Karpas-422 (cell line): Measurements from ENCODE around the gene RAP1GAP2. TPM values are rescaled to one million over a fixed set of nuclear protein-coding genes. Genes with fewer than 3 reads are reported as not detected.

Source experiments
- DNase-seq: peaks from one replicate; pipeline ENCODE4 v3.0.0-alpha.2; 2015
- H2AFZ ChIP-seq: fragments of 200-600 bp; sonication (generic); 2 replicates; pipeline ENCODE4 v1.6.1; 2014; ENCODE audit warnings: antibody characterized with exemption, low read length, mixed read lengths
- H3K27ac ChIP-seq: fragments of 200-600 bp; sonication (generic); 2 replicates; pipeline ENCODE4 v1.5.1; 2014; ENCODE audit warnings: mild to moderate bottlenecking, low read length, moderate library complexity
- H3K27me3 ChIP-seq: fragments of 200-600 bp; sonication (generic); 2 replicates; pipeline ENCODE4 v1.6.1; 2014; ENCODE audit warnings: low read length, mixed read lengths
- H3K36me3 ChIP-seq: fragments of 200-600 bp; sonication (generic); 2 replicates; pipeline ENCODE4 v1.6.1; 2014; ENCODE audit warnings: low read length, mixed read lengths; ENCODE audit not compliant: insufficient read depth
- H3K4me1 ChIP-seq: fragments of 200-600 bp; sonication (generic); 2 replicates; pipeline ENCODE4 v1.6.1; 2014; ENCODE audit warnings: mild to moderate bottlenecking, low read length, mixed read lengths
- H3K4me2 ChIP-seq: fragments of 200-600 bp; sonication (generic); 2 replicates; pipeline ENCODE4 v1.6.1; 2014; ENCODE audit warnings: low read length, low read depth, mild to moderate bottlenecking; ENCODE audit not compliant: poor library complexity, severe bottlenecking
- H3K4me3 ChIP-seq: fragments of 200-600 bp; sonication (generic); 2 replicates; pipeline ENCODE4 v1.5.1; 2014; ENCODE audit warnings: mild to moderate bottlenecking, antibody characterized with exemption, low read length, mixed read lengths
- H3K79me2 ChIP-seq: fragments of 200-600 bp; sonication (generic); 2 replicates; pipeline ENCODE4 v1.6.1; 2014; ENCODE audit warnings: mild to moderate bottlenecking, low read length, mixed read lengths
- H3K9ac ChIP-seq: fragments of 200-600 bp; sonication (generic); 2 replicates; pipeline ENCODE4 v1.6.0; 2014; ENCODE audit warnings: low read length
- H3K9me2 ChIP-seq: fragments of 200-600 bp; sonication (generic), shearing (Covaris generic); replicated peaks from 2 replicates; pipeline ENCODE4 v1.6.0; 2014; ENCODE audit warnings: mild to moderate bottlenecking, low read length, moderate library complexity; ENCODE audit not compliant: insufficient read depth
- H3K9me3 ChIP-seq: fragments of 300-700, 200-600 bp; sonication (generic); 2 replicates; pipeline ENCODE4 v1.6.1; 2014; ENCODE audit warnings: low read length, mixed read lengths
- H4K20me1 ChIP-seq: fragments of 200-600 bp; sonication (generic); 2 replicates; pipeline ENCODE4 v1.6.1; 2014; ENCODE audit warnings: mild to moderate bottlenecking, antibody characterized with exemption, low read length, low read depth; ENCODE audit not compliant: insufficient read depth
- total RNA-seq: library from RNA; depleted of rRNA; stranded (reverse); fragments of >200 nt; shearing (Covaris generic); gene quantifications from 2 replicates; pipeline ENCODE4 v1.2.3, GENCODE V29; 2014; ENCODE audit warnings: low replicate concordance

Gene RAP1GAP2
- total RNA-seq, 1 experiment from 2014 or later: 6.0 TPM

DNA sequence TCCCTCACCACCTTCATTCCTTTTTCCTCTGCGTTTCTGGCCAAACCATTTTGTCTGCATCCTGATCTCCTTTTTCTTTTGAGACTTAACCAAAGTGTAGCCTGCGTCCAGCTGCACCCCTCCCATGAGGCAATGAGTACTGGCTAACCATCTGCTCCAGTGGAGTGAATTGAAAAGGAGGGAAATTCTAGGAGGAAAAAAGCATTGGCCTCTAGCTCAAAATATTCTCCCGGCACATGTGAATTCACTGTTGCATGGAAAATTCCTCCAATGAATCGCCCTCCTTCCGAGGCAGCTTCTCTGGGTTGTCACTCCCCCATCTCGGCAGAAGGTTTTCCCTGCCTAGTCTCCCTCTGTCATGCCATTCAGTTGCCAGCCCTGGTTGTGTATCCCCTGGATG lies 5.6 kb downstream of the RAP1GAP2 start:
- no peaks in the 10 kb centered on the region for H3K9me2 ChIP-seq
- no peaks in the 10 kb centered on the region for H3K27me3 ChIP-seq
- no peaks in the 10 kb centered on the region for H3K4me1 ChIP-seq
- H3K9ac ChIP-seq: no peak overlapping the region
- H3K36me3 ChIP-seq: no peaks in the 10 kb centered on the region
- no peak overlapping the region for H2AFZ ChIP-seq
- no peak overlapping the region for H3K27ac ChIP-seq
- no peaks in the 10 kb centered on the region for H3K9me3 ChIP-seq
- H3K4me3 ChIP-seq: no peak overlapping the region
- H3K4me2 ChIP-seq: no peak overlapping the region
- no peaks in the 10 kb centered on the region for H3K79me2 ChIP-seq
- no peaks in the 10 kb centered on the region for H4K20me1 ChIP-seq
- no peak for DNase-seq

DNA sequence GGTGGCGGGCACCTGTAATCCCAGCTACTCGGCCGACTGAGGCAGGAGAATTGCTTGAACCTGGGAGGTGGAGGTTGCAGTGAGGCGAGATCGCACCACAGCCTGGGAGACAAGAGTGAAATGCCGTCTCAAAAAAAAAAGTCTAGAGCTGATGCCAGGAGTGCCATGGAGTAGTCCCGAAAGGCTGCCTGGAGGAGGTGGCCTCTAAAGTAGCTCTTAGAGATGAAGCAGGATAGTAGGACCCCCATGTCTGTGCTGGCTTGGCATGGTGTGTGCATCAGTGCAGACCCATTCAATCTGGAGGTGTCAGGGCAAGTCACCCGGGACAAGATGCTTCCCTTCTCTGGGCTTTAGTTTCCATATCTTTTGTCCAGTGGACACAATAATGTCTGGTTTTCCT lies 6.3 kb downstream of the RAP1GAP2 start:
- Histone ChIP-seq H3K4me2 (no peak overlapping the region), H3K9me2 (no peaks in the 10 kb centered on the region), H2AFZ (no peak overlapping the region), H3K4me3 (no peak overlapping the region), H3K79me2 (no peaks in the 10 kb centered on the region), H3K9me3 (no peaks in the 10 kb centered on the region), H3K27ac (no peak overlapping the region), H3K27me3 (no peaks in the 10 kb centered on the region), H3K36me3 (no peaks in the 10 kb centered on the region), H3K4me1 (no peaks in the 10 kb centered on the region), H3K9ac (no peak overlapping the region), H4K20me1 (no peaks in the 10 kb centered on the region)
- no peak for DNase-seq

DNA sequence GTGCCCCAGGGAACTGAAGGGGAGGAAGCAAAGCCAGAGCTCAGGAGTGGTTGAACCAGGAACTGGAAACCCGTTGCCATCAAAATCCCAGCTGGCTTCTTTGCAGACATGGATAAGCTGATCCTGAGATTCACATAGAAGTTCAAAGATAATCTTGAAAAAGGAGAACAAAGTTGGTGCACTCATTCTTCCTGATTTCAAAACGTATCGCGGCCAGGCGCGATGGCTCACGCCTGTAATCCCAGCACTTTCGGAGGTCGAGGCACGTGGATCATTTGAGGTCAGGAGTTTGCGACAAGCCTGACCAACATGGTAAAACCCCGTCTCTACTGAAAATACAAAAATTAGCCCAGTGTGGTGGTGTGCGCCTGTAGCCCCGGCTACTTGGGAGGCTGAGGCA lies 7.1 kb downstream of the RAP1GAP2 start:
- H3K4me1 ChIP-seq: no peaks in the 10 kb centered on the region
- no peaks in the 10 kb centered on the region for H3K9me3 ChIP-seq
- H3K4me2 ChIP-seq: no peak overlapping the region
- no peak overlapping the region for H3K27ac ChIP-seq
- no peaks in the 10 kb centered on the region for H3K27me3 ChIP-seq
- H3K79me2 ChIP-seq: no peaks in the 10 kb centered on the region
- DNase-seq: no peak
- no peak overlapping the region for H3K4me3 ChIP-seq
- no peak overlapping the region for H3K9ac ChIP-seq
- H2AFZ ChIP-seq: no peak overlapping the region
- H3K36me3 ChIP-seq: no peaks in the 10 kb centered on the region
- H3K9me2 ChIP-seq: no peaks in the 10 kb centered on the region
- no peaks in the 10 kb centered on the region for H4K20me1 ChIP-seq

DNA sequence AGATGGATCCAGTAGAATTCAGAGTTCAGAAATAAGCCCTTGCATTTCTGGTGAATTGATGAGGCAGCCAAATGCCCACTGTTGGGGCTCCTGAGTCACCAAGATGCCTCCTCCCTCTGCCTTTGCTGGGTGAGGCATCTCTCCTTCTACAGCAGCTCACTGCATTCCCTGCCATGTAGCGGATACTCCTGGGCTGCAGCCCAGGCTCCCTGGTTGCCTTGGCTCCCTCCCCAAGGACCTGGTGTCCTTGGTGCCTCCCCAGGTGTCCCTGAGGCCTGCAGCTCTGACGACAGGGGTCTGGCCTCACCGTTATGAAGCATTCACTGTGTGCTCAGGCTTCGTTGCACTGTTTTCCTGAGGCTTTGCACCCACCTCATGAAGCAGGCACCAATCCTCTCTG lies 7.7 kb downstream of the RAP1GAP2 start:
- Histone ChIP-seq H3K27ac (no peak overlapping the region), H3K9me3 (no peaks in the 10 kb centered on the region), H3K4me3 (no peak overlapping the region), H4K20me1 (no peaks in the 10 kb centered on the region), H3K9ac (no peak overlapping the region), H3K79me2 (no peaks in the 10 kb centered on the region), H2AFZ (no peak overlapping the region), H3K4me1 (no peaks in the 10 kb centered on the region), H3K9me2 (no peaks in the 10 kb centered on the region), H3K27me3 (no peaks in the 10 kb centered on the region), H3K36me3 (no peaks in the 10 kb centered on the region), H3K4me2 (no peak overlapping the region)
- no peak for DNase-seq

DNA sequence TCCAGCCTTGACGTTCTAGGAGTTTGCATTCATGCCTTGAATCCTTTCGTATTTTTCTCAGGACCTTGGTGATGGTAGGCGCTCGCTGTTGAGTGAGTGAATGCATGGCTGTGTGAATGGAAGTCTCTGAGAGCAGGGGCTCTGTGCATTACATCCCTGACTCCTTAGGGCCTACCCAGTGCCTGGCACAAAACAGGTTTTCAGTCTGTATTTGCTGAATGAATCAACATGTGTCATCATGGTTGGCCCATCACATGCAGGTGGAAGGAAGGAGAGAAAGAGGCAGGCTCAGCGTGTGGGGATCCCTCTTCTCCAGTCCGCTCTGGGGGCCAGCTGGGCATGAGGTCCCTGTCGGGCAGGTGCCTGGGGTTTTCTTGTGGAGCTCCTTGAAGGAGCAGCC lies 8.7 kb downstream of the RAP1GAP2 start:
- Histone ChIP-seq H4K20me1 (no peaks in the 10 kb centered on the region), H3K4me1 (no peaks in the 10 kb centered on the region), H3K4me2 (no peak overlapping the region), H3K27ac (no peak overlapping the region), H3K36me3 (no peaks in the 10 kb centered on the region), H3K9me3 (no peaks in the 10 kb centered on the region), H3K27me3 (no peaks in the 10 kb centered on the region), H3K9me2 (no peaks in the 10 kb centered on the region), H3K9ac (no peak overlapping the region), H3K79me2 (no peaks in the 10 kb centered on the region), H3K4me3 (no peak overlapping the region), H2AFZ (no peak overlapping the region)
- DNase-seq: no peak

DNA sequence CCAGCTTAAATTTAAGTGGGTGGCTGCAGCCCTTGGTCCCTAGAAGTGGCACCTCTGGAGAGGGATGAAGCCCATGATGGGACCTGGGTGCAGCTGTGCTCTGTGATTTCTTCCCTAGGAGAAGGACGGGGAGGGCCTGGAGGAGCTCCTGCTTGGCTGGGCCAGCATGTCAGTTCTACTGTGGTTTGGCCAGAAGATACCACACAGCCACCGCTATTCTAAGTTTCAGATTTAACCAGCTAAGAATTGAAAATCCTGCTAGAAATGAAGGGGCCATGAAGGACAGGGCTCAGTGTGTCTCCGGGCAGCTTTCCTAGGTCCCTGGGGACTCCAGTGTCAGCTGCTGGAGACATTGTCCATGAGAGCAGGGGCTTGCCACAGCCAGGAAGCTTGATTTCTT lies 9.7 kb downstream of the RAP1GAP2 start:
- DNase-seq: no peak
- no peaks in the 10 kb centered on the region for H3K36me3 ChIP-seq
- H4K20me1 ChIP-seq: no peaks in the 10 kb centered on the region
- H3K4me2 ChIP-seq: no peak overlapping the region
- H2AFZ ChIP-seq: no peak overlapping the region
- no peak overlapping the region for H3K4me3 ChIP-seq
- no peak overlapping the region for H3K27ac ChIP-seq
- no peaks in the 10 kb centered on the region for H3K79me2 ChIP-seq
- no peak overlapping the region for H3K9ac ChIP-seq
- H3K9me3 ChIP-seq: no peaks in the 10 kb centered on the region
- H3K4me1 ChIP-seq: no peaks in the 10 kb centered on the region
- no peaks in the 10 kb centered on the region for H3K9me2 ChIP-seq
- no peaks in the 10 kb centered on the region for H3K27me3 ChIP-seq

DNA sequence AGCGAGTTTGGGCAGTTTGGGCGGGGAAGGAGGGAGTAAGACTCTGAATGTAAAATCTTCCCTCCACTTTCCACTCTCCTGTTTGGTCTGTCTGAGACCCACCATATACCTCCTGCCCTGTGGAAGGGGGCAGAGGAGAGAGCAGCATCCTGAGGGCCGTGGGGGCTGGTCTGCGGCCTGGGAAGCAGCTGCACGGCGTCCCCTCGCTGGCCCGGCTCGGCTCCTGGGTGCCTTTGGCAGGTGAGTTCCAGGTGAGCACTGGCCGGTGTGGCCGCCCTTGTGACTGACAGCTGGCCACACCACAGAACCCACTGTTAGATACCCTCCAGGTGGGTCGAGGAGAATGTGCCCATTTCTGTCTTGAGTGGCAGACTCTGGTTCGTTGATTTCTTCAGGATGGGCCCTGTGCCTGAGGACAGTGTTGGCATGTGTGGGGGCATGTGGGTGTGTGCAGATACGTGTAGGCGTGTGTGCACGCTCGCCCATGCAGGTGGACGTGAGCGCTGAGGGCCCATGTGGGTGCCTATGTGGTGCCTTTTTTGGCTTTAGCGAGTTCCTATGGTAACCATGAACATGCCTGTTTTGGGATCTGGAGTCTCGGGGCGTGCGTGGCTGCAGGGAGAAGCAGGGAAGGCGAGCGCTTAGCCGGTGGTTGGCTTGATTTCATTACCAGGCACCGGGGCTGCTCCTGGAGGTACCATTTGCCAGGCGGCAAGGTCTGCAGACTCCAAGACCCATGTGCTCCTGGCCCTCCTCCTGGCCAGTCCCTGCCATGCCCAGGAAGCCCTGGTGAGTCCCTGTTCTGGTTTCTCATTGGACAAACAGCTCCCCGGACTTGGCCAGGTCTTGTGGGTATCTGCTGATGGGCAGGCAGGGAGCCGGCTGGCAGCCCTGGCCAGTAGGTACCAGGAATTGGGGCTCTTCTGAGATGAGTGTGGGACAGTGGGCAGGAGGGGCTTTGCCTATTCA lies 12.4 kb downstream of the RAP1GAP2 start:
- Histone ChIP-seq H3K79me2 (no peaks in the 10 kb centered on the region), H3K4me3 (no peak overlapping the region), H3K9me2 (no peaks in the 10 kb centered on the region), H3K9me3 (no peaks in the 10 kb centered on the region), H3K36me3 (no peaks in the 10 kb centered on the region), H2AFZ (no peak overlapping the region), H4K20me1 (no peaks in the 10 kb centered on the region), H3K27ac (no peak overlapping the region), H3K4me2 (no peak overlapping the region), H3K9ac (no peak overlapping the region), H3K4me1 (no peaks in the 10 kb centered on the region), H3K27me3 (no peaks in the 10 kb centered on the region)
- DNase-seq: no peak

DNA sequence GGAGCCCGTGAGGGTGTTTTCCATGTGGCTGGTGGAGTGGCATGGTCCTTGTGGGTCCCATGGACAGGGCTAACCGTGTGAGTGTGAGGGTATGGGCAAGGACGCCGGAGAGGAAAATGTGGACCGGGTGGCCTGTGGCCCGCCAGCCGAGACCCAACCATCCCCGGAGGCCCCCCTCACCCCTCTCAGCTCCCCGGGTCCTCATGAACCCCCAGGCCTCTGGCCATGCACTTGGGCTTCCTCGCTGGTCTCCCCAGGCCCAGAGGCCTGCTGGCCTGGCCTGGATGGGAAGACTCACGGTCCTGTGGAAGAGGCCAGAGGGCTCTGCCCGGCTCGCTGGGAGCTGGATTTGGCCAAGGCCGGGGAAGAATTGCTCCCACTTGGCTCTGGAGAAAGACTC lies 13.1 kb downstream of the RAP1GAP2 start:
- Histone ChIP-seq H3K4me2 (no peak overlapping the region), H3K9ac (no peak overlapping the region), H4K20me1 (no peaks in the 10 kb centered on the region), H3K9me3 (no peaks in the 10 kb centered on the region), H3K27me3 (no peaks in the 10 kb centered on the region), H2AFZ (no peak overlapping the region), H3K4me1 (no peaks in the 10 kb centered on the region), H3K4me3 (no peak overlapping the region), H3K36me3 (no peaks in the 10 kb centered on the region), H3K27ac (no peak overlapping the region), H3K9me2 (no peaks in the 10 kb centered on the region), H3K79me2 (no peaks in the 10 kb centered on the region)
- DNase-seq: no peak
